HG03045 (cell line): ENCODE measurements around the gene ITIH3.

Experiments used
- ATAC-seq: cut with Tn5 transposase; IDR thresholded peaks from one replicate; pipeline ENCODE4 v1.9.1; 2021; ENCODE audit warnings: mild to moderate bottlenecking, moderate library complexity; ENCODE audit not compliant: unreplicated experiment

The ITIH3 gene

GRCh38 chr3:52793702-52794611 lies 639 bp upstream of the ITIH3 start:
- no peak for ATAC-seq

- ATAC-seq: no peak
Observed at GRCh38 chr3:52795298-52795900, 803 bp downstream of the ITIH3 start.

GRCh38 chr3:52796411-52796810 lies 1.8 kb downstream of the ITIH3 start:
- no peak for ATAC-seq

GRCh38 chr3:52798376-52798977 lies 3.9 kb downstream of the ITIH3 start:
- ATAC-seq: no peak

GRCh38 chr3:52798978-52799476 lies 4.4 kb downstream of the ITIH3 start:
- no peak for ATAC-seq

GRCh38 chr3:52800079-52800478 lies 5.5 kb downstream of the ITIH3 start:
- ATAC-seq: no peak

GRCh38 chr3:52801839-52802238 lies 7.2 kb downstream of the ITIH3 start:
- no peak for ATAC-seq

- no peak for ATAC-seq
Observed at GRCh38 chr3:52805270-52806039, 10.9 kb downstream of the ITIH3 start.

- no peak for ATAC-seq
Observed at GRCh38 chr3:52809149-52809548, 14.6 kb downstream of the ITIH3 start.

- ATAC-seq: no peak
Observed at GRCh38 chr3:52809662-52810377, 15.2 kb downstream of the ITIH3 start.

GRCh38 chr3:52810923-52811322 lies 16.3 kb downstream of the ITIH3 start:
- no peak for ATAC-seq

GRCh38 chr3:52811452-52812011 lies 16.9 kb downstream of the ITIH3 start:
- no peak for ATAC-seq

- ATAC-seq: no peak
Observed at GRCh38 chr3:52813810-52814209, 19.2 kb downstream of the ITIH3 start.

- ATAC-seq: no peak
Observed at GRCh38 chr3:52816199-52816598, 21.6 kb downstream of the ITIH3 start.

- ATAC-seq: no peak
Observed at GRCh38 chr3:52816654-52817053, 22.1 kb downstream of the ITIH3 start.

- no peak for ATAC-seq
Observed at GRCh38 chr3:52817221-52817620, 22.6 kb downstream of the ITIH3 start.

- ATAC-seq: no peak
Observed at GRCh38 chr3:52817860-52818259, 23.3 kb downstream of the ITIH3 start.

GRCh38 chr3:52819936-52820335 lies 25.3 kb downstream of the ITIH3 start:
- ATAC-seq: no peak

- ATAC-seq: no peak
Observed at GRCh38 chr3:52820736-52821135, 26.1 kb downstream of the ITIH3 start.

GRCh38 chr3:52822363-52822762 lies 27.8 kb downstream of the ITIH3 start:
- no peak for ATAC-seq
